ENCODE results near the gene MRPL12.
A peak's percentile ranks its signal among the peaks of the same experiment; 100 is the strongest.

Gene MRPL12

GRCh38 chr17:81710514-81711308 lies 7.5 kb downstream of the MRPL12 start:
- no peak overlapping the region for H3K4me3 ChIP-seq (ENCODE audit: low read depth, low read length)
- H3K27me3 ChIP-seq (replicated peaks) = no peaks in the 10 kb centered on the region
- peaks cover 27% of the 10 kb centered on the region for H3K36me3 ChIP-seq (replicated peaks)
- no peak for DNase-seq
- in situ Hi-C loops (cut with HindIII; ENCODE audit: low pct_ligation_motif_present, low sequenced_read_pairs) = no loop called here
- TF ChIP-seq CTCF (IDR thresholded peaks at IDR 0.05; ENCODE audit: low read depth, low read length, missing control alignments) = no peak
- H3K27ac ChIP-seq = no peak overlapping the region

GRCh38 chr17:81711814-81712467 lies 8.8 kb downstream of the MRPL12 start, which contains the start of gene SLC25A10:
Gene SLC25A10, plus strand, starts transcription at chr17:81712284. Its CDS starts 143 bp downstream, at chr17:81712427.
- TF ChIP-seq CTCF (IDR thresholded peaks at IDR 0.05; ENCODE audit: low read depth, low read length, missing control alignments) = no peak
- Histone ChIP-seq H3K4me3 (ENCODE audit: low read depth, low read length) (peak within 1 kb of the TSS; percentile 60), H3K27ac (no peak within 1 kb of the TSS), H3K36me3 (replicated peaks) (peaks cover 17% of the 10 kb centered on the region), H3K27me3 (replicated peaks) (no peaks in the 10 kb centered on the region)
- DNase-seq = peak; percentile 39
- in situ Hi-C loops (cut with HindIII; ENCODE audit: low pct_ligation_motif_present, low sequenced_read_pairs) = no loop called here

DNA sequence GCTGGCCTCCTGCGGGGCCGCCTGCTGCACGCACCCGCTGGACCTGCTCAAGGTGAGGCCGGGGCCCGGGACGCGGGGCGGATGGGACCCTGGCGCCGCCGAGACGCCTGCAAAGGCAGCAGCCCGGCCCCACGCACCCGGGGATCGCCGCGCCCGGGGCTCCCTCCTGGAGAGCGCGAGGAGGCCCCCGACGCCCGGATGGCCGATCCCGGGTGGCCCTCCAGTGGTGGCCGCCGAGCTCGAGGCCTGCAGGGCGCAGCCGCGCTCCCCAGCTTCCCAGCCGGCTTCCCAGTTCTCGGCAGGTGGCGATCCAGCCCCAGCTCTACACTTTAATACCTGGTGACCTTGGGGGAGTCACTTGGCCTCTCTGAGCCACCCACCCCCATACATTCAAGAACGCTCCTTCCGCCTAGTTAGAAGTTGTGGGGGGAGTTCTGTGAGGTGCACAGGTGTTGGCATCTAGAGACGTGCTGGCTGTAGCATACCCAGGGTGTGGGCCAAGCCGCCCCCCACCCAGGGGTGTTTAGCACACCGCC lies 9.4 kb downstream of the MRPL12 start:
- in situ Hi-C loops (cut with HindIII; ENCODE audit: low pct_ligation_motif_present, low sequenced_read_pairs) = no loop called here
- H3K36me3 ChIP-seq (replicated peaks) = peaks cover 11% of the 10 kb centered on the region
- no peak overlapping the region for H3K27ac ChIP-seq
- no peak for DNase-seq
- peak; percentile 17 for TF ChIP-seq CTCF (IDR thresholded peaks at IDR 0.05; ENCODE audit: low read depth, low read length, missing control alignments)
- no peaks in the 10 kb centered on the region for H3K27me3 ChIP-seq (replicated peaks)
- H3K4me3 ChIP-seq (ENCODE audit: low read depth, low read length) = peak overlapping the region; percentile 60

DNA sequence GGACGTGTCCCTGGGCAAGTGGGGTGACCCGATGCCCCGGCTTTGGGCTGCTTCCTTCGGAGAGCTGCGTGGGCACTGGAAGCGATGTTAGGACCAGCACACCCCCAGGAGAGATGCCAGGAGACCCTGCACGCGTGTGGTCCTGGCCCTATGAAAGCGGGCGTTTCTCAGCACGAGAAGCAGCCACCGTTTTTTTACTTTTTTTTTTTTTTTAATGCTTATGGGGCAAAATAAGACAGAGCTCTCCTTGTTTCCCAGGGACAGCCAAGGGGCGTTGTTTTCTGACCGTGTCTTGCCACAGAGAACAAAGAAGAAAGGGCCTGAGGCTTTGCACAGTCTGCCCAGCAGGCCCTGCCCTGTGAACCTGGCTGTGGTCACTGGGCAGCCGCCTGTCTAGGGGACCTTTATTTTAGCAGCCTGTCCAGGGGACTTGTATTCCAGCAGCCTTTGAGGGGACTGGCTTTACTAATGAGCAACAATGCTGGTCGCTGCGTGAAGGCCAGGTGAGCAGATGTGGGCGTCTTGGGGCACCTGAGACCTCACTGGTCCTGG lies 9.9 kb downstream of the MRPL12 start:
- H3K4me3 ChIP-seq (ENCODE audit: low read depth, low read length) = peak overlapping the region; percentile 60
- H3K27ac ChIP-seq = no peak overlapping the region
- DNase-seq = no peak
- in situ Hi-C loops (cut with HindIII; ENCODE audit: low pct_ligation_motif_present, low sequenced_read_pairs) = no loop called here
- H3K27me3 ChIP-seq (replicated peaks) = no peaks in the 10 kb centered on the region
- peaks cover 7% of the 10 kb centered on the region for H3K36me3 ChIP-seq (replicated peaks)
- no peak for TF ChIP-seq CTCF (IDR thresholded peaks at IDR 0.05; ENCODE audit: low read depth, low read length, missing control alignments)

DNA sequence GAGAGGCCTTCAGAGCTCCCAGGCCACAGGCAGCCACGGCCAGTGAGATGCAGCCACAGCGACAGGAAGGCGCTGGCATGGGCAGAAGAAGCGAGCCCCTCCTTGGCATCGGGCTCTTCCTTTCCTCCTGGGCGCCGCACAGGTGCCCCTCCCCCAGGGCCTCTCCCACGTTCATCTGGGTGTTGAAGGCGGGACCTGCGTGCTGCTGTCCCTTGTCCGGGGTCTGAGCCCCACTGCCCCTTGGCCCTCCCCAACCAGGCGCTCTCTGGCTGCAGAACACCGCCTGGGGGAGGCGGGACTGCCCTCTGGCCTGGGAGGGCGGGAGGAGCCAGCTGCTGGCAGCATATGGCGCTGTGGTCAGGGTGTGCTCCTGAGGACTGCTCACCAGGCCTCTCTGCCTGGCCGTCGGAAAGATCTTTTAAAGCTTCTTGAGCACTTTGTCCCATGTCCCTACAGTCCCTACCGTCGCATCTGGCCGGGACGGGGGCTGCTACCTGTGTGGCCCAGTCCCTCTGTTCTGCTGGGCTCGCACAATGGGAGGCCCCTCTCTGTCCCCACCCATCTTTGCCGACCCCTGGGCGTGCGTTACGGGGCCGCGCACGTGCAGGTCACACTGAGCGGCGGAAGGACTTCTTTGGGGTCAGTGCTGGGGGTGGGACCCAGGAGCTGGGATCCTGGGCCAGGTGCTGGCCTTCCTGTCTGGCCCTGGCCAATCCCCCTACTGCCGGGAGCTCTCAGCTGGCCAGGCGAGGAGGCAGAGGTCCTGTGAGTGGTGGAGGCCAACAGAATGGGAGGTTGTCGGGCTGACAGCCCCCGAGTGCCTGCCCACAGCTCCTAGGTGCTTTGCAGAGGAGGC lies 10.6 kb downstream of the MRPL12 start:
- in situ Hi-C loops (cut with HindIII; ENCODE audit: low pct_ligation_motif_present, low sequenced_read_pairs) = no loop called here
- no peak for DNase-seq

More for the DNA sequence above, 10.6 kb downstream of the MRPL12 start:
- Histone ChIP-seq H3K4me3 (ENCODE audit: low read depth, low read length) (peak overlapping the region; percentile 26), H3K27me3 (replicated peaks) (no peaks in the 10 kb centered on the region), H3K36me3 (replicated peaks) (no peaks in the 10 kb centered on the region), H3K27ac (no peak overlapping the region)
- no peak for TF ChIP-seq CTCF (IDR thresholded peaks at IDR 0.05; ENCODE audit: low read depth, low read length, missing control alignments)

Data from brain microvascular endothelial cell (primary cell).